Muscle of back (tissue), 13 donors: Measurements from ENCODE around the gene ITGB1BP1. TPM values are rescaled to one million over a fixed set of nuclear protein-coding genes. Genes with fewer than 3 reads are reported as not detected.
A peak's percentile ranks its signal among the peaks of the same experiment; 100 is the strongest.

ENCODE experiments used
- DNase-seq, 3 donors: peaks; one replicate each; pipeline versions ENCODE4 v3.0.0 to v3.0.0-alpha.2; 2013
- long read RNA-seq, 9 donors: transcript quantifications; one replicate each; lab custom pipeline, GENCODE V29; 2026
- polyA plus RNA-seq, 10 donors: library from polyadenylated mRNA; unstranded; fragments of 120-200 nt; gene quantifications; one replicate each; pipeline ENCODE4 v1.2.1, GENCODE V29; 2013; ENCODE audit not compliant: insufficient read length in 10 of 10

ITGB1BP1 gene, protein sequence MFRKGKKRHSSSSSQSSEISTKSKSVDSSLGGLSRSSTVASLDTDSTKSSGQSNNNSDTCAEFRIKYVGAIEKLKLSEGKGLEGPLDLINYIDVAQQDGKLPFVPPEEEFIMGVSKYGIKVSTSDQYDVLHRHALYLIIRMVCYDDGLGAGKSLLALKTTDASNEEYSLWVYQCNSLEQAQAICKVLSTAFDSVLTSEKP
- polyA plus RNA-seq, result 100 to 1,000 TPM in 3 of 10 donors, 10 to 100 TPM in 7; 87.4 to 106 (median 97.0) TPM
- long read RNA-seq, donor 1, full-length matches to known transcripts, result 21 of 21 reads
- long read RNA-seq, donor 1, partial matches to known transcripts, result 0 of 21 reads
- long read RNA-seq, donor 1, other reads (novel, unspliced or antisense), result 0 of 21 reads
- long read RNA-seq, donor 2, full-length matches to known transcripts, result 19 of 25 reads
- long read RNA-seq, donor 2, partial matches to known transcripts, result 6 of 25 reads
- long read RNA-seq, donor 2, other reads (novel, unspliced or antisense), result 0 of 25 reads
- long read RNA-seq, donor 3, result 0 reads
- long read RNA-seq, donor 4, full-length matches to known transcripts, result 31 of 31 reads
- long read RNA-seq, donor 4, partial matches to known transcripts, result 0 of 31 reads
- long read RNA-seq, donor 4, other reads (novel, unspliced or antisense), result 0 of 31 reads
- long read RNA-seq, donor 5, full-length matches to known transcripts, result 35 of 52 reads
- long read RNA-seq, donor 5, partial matches to known transcripts, result 10 of 52 reads
- long read RNA-seq, donor 5, other reads (novel, unspliced or antisense), result 7 of 52 reads
- long read RNA-seq, donor 6, full-length matches to known transcripts, result 30 of 50 reads
- long read RNA-seq, donor 6, partial matches to known transcripts, result 20 of 50 reads
- long read RNA-seq, donor 6, other reads (novel, unspliced or antisense), result 0 of 50 reads
- long read RNA-seq, donor 7, full-length matches to known transcripts, result 17 of 23 reads
- long read RNA-seq, donor 7, partial matches to known transcripts, result 6 of 23 reads
- long read RNA-seq, donor 7, other reads (novel, unspliced or antisense), result 0 of 23 reads
- long read RNA-seq, donor 8, full-length matches to known transcripts, result 18 of 24 reads
- long read RNA-seq, donor 8, partial matches to known transcripts, result 6 of 24 reads
- long read RNA-seq, donor 8, other reads (novel, unspliced or antisense), result 0 of 24 reads
- long read RNA-seq, donor 9, partial matches to known transcripts, result 0 of 1 reads
- long read RNA-seq, donor 9, other reads (novel, unspliced or antisense), result 0 of 1 reads

DNA sequence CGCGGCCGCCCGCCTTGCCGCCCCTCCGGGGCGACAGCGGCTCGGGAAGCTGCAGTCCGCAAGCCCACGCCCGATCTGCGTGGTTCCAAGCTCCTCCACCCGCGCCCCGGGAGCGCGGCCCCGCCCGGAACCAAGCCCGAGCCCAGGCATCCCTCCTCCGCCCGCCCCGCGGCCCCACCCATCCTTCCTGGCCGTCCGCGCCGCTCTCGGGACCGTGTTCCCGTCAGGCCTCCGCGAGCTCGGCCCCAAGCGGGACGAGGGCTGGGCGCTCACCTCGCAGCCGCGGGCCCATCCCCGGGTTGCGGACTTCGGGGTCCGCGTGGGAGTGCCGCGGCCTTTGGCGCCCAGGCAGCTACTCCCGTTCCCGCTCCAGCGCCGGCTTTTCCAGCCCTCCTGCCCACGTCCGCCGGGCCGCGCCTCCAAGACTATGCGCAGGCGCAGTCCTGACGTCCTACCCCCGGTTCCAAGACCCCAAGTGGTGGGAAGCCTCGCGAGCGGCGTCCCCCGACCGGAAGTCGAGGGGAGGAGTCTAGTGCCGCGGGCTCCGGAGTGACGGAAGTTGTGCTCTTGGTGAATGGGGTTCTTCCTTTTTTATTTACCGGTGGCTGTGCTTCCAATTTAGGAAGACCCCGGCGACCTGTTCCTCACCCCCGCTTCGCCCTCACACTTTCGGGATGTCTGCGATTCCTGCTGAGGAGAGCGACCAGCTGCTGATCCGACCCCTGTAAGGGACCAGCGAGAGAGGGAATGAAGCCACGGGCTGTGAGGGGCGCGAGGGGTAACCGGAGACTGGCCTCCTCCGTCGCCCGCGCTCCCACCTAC lies at the start of gene ITGB1BP1, which contains the start of gene CPSF3:
Gene ITGB1BP1, minus strand, starts transcription at position 429 of the 822 bp plus-strand sequence. CDS start 4,831 bp downstream, outside the sequence.
Gene CPSF3, plus strand, starts transcription at position 555 of the 822 bp plus-strand sequence. Its CDS starts 120 bp downstream, at position 675.
- DNase-seq, result peak; percentile 98 to 100 (median 99)

DNA sequence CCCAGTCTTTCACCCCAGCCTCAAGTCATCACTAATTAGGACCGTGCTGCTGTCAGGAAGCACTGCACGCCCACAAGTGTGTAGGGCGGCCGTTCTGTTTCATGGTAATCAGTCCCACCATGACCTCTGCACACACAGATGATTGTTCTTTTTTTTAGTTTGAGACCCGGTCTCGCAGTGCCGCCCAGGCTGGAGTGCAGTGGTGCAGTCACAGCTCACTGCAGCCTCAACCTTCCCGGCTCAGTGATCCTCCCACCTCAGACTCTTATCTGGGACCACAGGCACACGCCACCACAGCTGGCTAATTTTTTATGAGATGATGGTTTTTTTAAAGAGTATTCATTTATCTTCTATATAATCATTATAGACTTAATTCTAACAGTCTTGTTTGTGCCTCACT lies 49.2 kb upstream of the ITGB1BP1 start:
- no peak for DNase-seq

DNA sequence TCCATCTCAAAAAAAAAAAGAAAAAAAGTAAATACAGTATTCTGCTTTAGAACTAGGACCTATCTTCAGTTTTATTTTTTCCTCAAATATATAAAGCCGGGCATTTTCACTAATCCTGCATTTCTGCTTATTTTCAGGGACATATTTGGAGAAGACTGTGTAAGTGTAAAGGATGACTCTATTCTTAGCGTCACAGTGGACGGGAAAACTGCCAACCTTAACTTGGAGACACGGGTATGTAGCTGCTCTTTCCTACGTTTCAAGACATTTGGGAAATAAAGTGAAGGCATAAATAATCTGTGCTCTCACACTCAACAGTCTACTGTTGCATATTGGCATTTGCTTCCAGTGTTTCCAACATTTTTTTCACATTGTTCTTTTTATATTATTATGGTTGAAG lies 47.9 kb upstream of the ITGB1BP1 start:
- no peak for DNase-seq

DNA sequence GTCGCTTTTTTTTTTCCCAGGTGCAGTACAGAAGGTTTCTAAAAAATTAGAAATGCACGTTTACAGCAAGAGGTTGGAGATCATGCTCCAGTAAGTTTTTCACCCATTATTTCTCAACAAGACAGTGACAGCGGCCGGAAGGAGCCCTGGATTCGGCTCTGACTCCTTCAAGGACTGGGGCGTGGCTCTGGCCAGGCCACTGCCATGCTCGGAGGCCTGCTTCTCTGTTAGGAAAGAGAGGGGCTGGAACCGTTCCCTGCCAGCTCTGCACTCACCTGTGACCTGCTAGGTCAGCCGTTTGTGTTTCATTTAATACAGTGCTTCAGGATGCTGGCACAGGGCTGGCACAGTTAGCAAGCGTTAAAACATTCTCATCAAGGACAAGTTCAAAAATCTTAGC lies 44.4 kb upstream of the ITGB1BP1 start:
- DNase-seq, result no peak

DNA sequence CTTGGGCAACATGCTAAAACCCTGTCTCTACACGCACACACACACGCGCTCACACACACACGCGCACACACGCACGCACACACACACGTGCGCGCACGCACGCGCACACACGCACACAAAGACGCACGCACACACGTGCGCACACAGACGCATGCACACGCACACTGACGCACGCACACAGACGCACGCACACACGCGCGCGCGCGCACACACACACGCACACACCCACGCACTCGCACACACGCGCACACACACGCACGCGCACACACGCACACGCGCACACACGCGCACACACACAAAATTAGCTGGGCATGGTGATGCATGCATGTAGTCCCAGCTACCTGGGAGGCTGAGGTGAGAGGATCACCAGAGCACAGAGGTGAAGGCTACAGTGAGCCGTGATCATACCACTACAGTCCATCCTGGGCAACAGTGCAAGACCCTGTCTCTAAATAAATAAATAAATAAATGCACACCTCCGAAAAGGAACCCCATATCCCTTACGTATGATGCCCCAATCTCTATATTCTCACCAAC lies 42.9 kb upstream of the ITGB1BP1 start:
- no peak for DNase-seq

DNA sequence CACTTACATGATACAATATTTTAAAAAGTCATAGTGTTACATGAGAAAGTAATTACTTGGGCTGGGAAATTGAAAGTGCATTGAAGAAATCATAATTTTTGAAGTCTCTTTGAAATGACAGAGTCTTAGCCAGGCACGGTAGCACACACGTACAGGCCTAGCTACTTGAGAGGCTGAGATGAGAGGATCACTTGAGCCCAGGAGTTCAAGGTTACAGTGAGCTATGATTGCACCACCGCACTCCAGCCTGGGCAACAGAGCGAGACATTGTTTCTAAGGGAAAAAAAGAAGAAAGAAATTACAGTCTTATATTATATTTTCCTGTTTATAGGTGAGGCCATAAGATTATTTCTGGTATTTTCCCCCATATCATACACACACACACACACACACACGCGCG lies 41.8 kb upstream of the ITGB1BP1 start:
- DNase-seq, result no peak

DNA sequence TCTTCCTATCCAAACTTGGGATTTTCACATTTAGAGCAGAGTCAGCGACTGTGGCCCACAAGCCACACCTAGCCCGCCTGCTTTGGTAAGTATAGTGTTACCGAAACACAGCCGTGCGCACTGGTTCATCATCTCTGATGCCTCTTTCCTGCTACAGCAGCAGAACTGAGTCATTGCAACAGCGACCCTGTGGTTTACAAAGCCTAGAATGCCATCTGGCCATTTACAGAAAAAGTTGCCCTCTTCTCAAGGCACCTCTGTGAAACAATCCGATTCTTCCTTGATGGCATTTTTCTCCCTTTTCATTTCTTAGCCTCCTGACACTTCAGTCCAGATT lies 40.3 kb upstream of the ITGB1BP1 start:
- DNase-seq, result no peak

DNA sequence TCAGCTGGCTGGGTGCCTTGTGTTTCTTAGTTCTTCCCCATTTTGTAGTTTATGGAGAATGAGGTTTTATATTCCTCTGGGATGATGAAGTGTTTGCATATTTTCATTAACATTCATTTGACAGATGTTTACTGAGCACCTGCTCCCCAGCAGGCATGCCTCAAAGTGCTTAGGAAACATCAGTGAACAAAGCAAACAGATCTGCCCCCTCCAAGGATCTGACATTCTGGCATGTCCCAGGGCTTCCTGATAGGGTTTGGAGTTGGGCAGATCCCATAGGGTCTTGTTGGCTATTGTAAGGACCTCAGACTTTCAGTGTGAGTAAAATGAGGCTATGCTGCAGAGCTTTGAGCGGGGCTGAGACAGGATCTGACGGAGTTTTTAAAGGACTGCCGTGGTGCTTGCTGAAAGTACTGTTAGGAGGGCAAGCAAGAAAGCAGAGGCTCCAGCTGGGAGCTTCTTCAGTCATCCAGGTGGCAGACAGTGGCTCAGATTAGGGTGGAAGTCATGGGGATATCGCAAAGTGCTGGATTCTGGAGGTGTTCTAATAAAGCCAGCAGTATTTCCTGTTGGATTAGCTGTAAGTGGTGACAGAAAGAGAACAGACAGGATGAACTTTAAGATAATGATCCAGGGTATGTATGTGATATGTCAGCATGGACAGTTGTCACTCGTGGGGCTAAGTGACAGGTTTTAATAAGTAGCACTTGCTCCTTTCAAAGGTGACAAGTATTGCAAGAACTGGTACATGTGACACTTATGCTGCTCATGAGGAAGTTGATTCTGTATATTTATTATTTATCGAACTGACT lies 39.8 kb upstream of the ITGB1BP1 start:
- no peak for DNase-seq

DNA sequence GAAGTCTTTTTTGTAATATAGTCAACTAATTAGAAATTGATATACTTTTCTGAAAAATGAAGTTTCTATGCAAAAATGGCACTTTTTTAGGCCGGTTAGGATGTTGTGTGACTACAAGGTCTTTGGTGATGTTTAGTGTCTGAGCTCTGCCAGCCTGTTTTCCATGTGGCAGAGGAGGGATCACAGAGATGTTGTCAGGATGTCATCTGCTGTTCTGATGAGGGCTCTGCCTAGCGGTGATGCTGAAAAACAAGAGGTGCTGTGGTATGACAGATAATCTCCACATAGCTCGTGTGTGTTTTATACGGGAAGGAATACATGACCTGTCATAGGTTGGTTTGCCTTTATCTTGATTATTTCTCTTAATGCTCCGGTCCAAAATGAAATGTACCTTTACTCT lies 39.0 kb upstream of the ITGB1BP1 start:
- DNase-seq, result no peak

DNA sequence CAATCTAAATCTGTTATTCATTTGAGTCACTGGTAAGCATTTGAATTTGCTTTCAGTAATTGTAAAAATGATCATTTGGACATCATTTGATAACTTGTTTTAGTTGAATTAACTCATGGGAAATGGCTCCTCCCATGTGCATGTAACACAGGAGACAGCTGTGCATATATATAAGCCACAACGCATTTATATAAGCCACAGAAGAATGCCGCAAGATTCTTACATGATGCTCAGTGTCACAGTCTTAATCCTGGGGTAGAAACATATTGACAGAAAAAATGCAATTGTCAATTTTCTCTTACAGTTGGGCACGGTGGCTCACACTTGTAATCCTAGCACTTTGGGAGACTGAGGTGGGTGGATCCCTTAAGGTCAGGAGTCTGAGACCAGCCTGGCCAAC lies 37.8 kb upstream of the ITGB1BP1 start:
- no peak for DNase-seq

DNA sequence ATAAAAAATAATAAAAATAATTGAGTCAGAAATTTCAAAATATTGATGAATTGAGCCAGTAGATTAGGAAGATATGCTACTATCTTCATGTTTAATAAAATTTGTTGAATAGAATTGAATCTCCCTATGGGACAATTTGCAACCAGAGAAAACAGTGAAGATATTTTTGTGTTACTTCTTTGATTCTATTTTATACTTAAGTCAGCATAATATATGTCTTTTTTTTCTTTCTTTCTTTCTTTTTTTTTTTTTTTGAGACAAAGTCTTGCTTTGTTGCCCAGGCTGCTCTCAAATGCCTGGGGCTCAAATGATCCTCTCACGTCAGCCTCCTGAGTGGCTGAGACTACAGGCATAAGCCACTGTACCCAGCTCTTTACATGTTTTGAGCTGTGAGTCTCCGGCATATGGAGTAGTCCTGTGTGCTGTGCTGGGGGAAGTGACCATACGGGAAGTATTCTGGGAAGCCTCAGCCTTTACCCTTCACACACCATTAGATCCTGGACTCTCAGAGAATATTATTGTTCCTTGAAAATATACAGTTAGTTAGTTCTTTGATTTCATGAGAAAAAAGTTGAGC lies 37.2 kb upstream of the ITGB1BP1 start:
- DNase-seq, result no peak

DNA sequence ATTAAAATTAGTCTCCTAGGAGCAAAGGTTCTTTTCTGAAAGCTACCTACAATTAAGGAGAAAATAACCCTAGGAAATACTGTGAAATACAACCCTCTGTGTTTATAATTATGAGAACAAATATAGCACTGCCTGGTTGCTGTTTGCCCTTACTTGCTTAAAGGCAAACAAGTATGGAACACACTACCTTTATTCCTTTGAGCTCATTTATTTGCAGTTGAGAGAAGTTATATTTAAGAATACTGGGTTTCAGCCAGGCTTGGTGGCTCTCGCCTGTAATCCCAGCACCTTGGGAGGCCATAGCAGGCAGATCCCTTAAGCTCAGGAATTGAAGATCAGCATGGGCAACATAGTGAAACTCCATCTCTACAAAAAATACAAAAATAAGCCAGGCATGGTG lies 27.9 kb upstream of the ITGB1BP1 start:
- no peak for DNase-seq

DNA sequence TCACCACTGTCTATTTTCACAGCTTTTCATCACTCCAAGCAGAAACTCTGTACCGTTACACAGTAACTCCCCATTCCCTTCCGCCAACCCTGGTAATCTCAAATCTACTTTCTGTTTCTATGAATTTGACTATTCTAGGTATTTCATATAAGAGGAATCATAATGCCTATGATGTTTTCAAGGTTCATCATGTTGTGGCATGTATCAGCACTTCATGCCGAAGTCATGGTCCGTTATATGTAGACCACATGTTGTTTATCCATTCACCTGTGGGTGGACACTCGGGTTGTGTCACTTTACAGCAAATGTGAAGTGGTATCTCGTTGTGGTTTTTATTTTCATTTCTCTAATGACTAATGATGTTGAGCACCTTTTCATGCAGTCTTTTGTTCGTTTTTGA lies 21.8 kb upstream of the ITGB1BP1 start:
- no peak for DNase-seq

DNA sequence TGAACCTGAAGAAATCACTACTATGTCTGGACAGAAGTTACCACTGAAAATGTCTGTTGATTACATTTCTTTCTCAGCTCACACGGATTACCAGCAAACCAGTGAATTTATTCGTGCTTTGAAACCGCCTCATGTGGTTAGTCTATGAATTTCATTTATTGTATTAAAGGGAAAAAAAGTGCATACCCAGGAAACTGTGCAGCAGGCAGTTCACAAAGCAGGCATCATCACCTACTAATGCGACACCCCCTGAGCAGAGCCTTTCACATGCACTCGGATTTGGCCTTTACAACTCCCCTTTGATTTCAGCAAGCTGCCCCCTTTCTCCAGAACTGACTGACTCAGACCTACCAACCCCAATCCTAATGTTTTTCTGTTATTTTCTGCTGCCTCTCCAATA lies 20.2 kb upstream of the ITGB1BP1 start:
- DNase-seq, result no peak

DNA sequence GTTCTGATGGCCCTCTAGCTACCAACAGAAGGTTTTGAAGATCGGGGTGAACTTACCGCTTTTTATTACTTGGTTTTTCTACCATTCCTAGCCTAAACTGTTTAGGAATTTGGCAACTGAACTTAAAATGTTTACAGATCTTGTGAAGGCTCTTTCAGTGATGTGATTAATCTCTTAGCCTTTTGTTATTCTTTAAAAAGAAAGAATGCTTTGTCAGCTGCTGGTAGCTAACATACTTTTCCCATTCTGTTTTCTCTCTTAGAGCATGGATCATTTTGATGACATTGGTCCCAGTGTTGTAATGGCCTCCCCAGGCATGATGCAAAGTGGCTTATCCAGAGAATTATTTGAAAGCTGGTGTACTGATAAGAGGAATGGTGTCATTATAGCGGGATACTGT lies 18.2 kb upstream of the ITGB1BP1 start:
- DNase-seq, result no peak

DNA sequence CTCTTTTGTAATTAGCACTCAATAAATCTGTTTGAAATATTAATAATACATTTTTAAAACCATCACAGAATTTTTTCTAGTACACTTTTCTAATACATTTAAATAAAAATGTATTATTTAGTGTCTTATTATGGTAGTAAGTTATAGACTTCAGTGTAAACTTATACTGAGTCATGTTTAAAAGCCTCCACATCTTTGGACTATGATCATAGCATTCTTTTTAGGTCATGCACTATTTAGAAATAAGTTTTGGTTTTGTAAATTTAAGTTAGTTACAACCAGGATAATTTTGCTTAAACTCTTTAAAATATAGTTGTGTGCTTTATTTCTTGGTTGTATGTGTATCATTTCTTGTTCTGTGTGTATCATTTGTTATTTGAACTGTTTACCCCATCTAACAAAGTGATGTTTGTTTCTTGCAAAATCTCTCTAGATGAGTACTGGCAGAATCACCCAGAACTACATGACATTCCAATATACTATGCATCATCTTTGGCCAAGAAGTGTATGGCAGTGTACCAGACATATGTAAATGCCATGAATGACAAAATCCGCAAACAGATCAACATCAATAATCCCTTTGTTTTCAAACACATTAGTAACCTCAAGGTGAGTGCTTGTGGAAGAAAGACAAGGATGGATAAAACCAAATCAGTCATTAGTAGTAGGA lies 16.9 kb upstream of the ITGB1BP1 start:
- DNase-seq, result peak in 2 of 3 donors; percentile 19 to 38

DNA sequence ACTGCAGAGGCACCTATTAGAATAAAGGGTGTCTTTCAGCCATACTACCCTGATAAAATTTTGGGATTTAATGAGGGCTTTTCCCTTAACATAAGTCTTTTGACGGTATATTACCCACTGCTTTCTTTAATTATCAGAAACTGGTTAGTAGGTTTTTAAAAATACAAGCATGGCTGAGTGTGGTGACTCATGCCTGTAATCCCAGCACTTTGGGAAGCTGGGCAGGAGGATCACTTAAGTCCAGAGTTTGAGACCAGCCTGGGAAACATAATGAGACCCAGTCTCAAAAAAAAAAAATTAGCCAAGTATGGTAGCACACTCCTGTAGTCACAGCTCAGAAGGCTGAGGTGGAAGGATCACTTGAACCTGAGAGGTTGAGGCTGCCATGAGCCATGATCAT lies 16.2 kb upstream of the ITGB1BP1 start:
- DNase-seq, result no peak

DNA sequence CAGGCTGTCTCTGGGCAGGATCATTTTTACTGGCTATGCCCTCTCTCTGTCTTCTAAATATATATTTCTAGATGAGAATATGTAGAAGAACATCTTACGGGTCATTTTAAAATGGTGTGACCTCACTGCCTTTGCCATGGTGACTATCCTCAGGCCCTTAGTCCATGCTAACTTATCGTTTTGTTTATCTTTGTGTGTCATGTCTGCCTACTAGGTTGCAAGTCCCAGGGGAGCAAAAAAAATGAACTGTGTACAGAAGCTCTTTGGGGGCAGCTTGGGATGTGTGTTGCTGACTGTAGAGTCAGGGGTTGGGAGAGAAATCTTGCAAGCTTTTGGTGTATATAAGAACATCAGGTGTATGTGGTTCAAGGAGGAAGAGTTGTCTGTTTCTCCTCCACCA lies 11.2 kb upstream of the ITGB1BP1 start:
- DNase-seq, result no peak
